Midbrain (tissue), 1 donor: ENCODE data around the gene LIN28B.
A peak's percentile ranks its signal among the peaks of the same experiment; 100 is the strongest.
"Not testable (repeated sequence)": the region's sequence is repeated elsewhere in the genome, so short reads cannot be mapped to it uniquely, and the experiment has no call there.

ENCODE experiments used
- DNase-seq: peaks from one replicate; lab custom pipeline; 2025; lab: John Stamatoyannopoulos, UW

The LIN28B gene

GRCh38 chr6:104956731-104957294 is at the start of gene LIN28B:
Gene LIN28B, plus strand, starts transcription at chr6:104957107. Its CDS starts 144 bp downstream, at chr6:104957251.
- DNase-seq: no peak

GRCh38 chr6:104908031-104908887 is 48.6 kb upstream of the LIN28B start:
- no peak for DNase-seq

GRCh38 chr6:104908888-104909525 is 47.9 kb upstream of the LIN28B start:
- no peak for DNase-seq

- no peak for DNase-seq
These were observed 35.0 kb upstream of the LIN28B start for GRCh38 chr6:104921896-104922295.

GRCh38 chr6:104928141-104928540 is 28.8 kb upstream of the LIN28B start:
- no peak for DNase-seq

- no peak for DNase-seq
These were observed 27.6 kb upstream of the LIN28B start for GRCh38 chr6:104929353-104929752.

GRCh38 chr6:104930939-104931338 is 26.0 kb upstream of the LIN28B start:
- DNase-seq: no peak

- no peak for DNase-seq
These were observed 20.0 kb upstream of the LIN28B start for GRCh38 chr6:104936766-104937535.

- no peak for DNase-seq
These were observed 16.5 kb upstream of the LIN28B start for GRCh38 chr6:104940238-104940892.

GRCh38 chr6:104940893-104941728 is 15.8 kb upstream of the LIN28B start:
- DNase-seq: peak; percentile 45

- DNase-seq: no peak
These were observed 15.2 kb upstream of the LIN28B start for GRCh38 chr6:104941729-104942091.

- no peak for DNase-seq
These were observed 13.1 kb upstream of the LIN28B start for GRCh38 chr6:104943781-104944180.

- DNase-seq: no peak
These were observed 7.7 kb upstream of the LIN28B start for GRCh38 chr6:104949206-104949605.

- DNase-seq: no peak
These were observed 5.2 kb upstream of the LIN28B start for GRCh38 chr6:104951677-104952076.

GRCh38 chr6:104952911-104953399 is 4.0 kb upstream of the LIN28B start:
- DNase-seq: no peak

- not testable (repeated sequence) for DNase-seq
These were observed 3.3 kb upstream of the LIN28B start for GRCh38 chr6:104953400-104954189.

- no peak for DNase-seq
These were observed 2.6 kb upstream of the LIN28B start for GRCh38 chr6:104954190-104954797.

GRCh38 chr6:104955491-104955890 is 1.4 kb upstream of the LIN28B start:
- no peak for DNase-seq
